Progenitor cell of endocrine pancreas (in vitro differentiated cells): ENCODE data around the gene LDAH. TPM values are rescaled to one million over a fixed set of nuclear protein-coding genes. Genes with fewer than 3 reads are reported as not detected.

Experiments
- DNase-seq: peaks from one replicate; pipeline ENCODE4 v3.0.0; 2021; ENCODE audit warnings: low spot score; ENCODE audit not compliant: unreplicated experiment
- H3K27ac Mint-ChIP-seq: 2 replicates; pipeline ENCODE4 v1.8.0; 2021; ENCODE audit warnings: mild to moderate bottlenecking, moderate library complexity, mixed read lengths
- H3K27me3 Mint-ChIP-seq: 2 replicates; pipeline ENCODE4 v1.8.0; 2021; ENCODE audit warnings: mixed read lengths
- H3K36me3 Mint-ChIP-seq: 2 replicates; pipeline ENCODE4 v1.8.0; 2022; ENCODE audit warnings: mixed read lengths; ENCODE audit not compliant: insufficient read depth
- H3K4me1 Mint-ChIP-seq: 2 replicates; pipeline ENCODE4 v1.8.0; 2021; ENCODE audit warnings: low read depth, mixed read lengths
- H3K4me3 Mint-ChIP-seq: 2 replicates; pipeline ENCODE4 v1.8.0; 2021; ENCODE audit warnings: low read depth, mild to moderate bottlenecking, moderate library complexity, mixed read lengths
- H3K9me3 Mint-ChIP-seq: 2 replicates; pipeline ENCODE4 v1.8.0; 2021; ENCODE audit warnings: low read depth, mixed read lengths
- CTCF ChIP-seq: fragments of 200-600 bp; sonication (generic); IDR thresholded peaks from one replicate; pipeline ENCODE4 v1.5.0; 2021; ENCODE audit warnings: antibody characterized with exemption, mild to moderate bottlenecking; ENCODE audit not compliant: unreplicated experiment
- total RNA-seq: library from RNA; stranded (reverse); gene quantifications from 2 replicates; pipeline ENCODE4 v1.2.1, GENCODE V29; 2021

The LDAH gene
- total RNA-seq, 1 donor from 2014 or later = 25.1 TPM

GRCh38 chr2:20668451-20668850, 154.4 kb downstream of the LDAH start:
- no peak for TF ChIP-seq CTCF

GRCh38 chr2:20667531-20668401, 155.1 kb downstream of the LDAH start:
- Mint-ChIP-seq H3K4me3 (peak overlapping the region; percentile 56), H3K9me3 (no peaks in the 10 kb centered on the region), H3K4me1 (peaks cover 2% of the 10 kb centered on the region), H3K27me3 (peaks cover 83% of the 10 kb centered on the region), H3K36me3 (no peaks in the 10 kb centered on the region), H3K27ac (no peak overlapping the region)
- no peak for DNase-seq
- no peak for TF ChIP-seq CTCF

More at GRCh38 chr2:20668451-20668850, 154.4 kb downstream of the LDAH start:
- no peaks in the 10 kb centered on the region for H3K36me3 Mint-ChIP-seq
- no peaks in the 10 kb centered on the region for H3K9me3 Mint-ChIP-seq
- H3K4me1 Mint-ChIP-seq = peaks cover 2% of the 10 kb centered on the region
- H3K4me3 Mint-ChIP-seq = no peak overlapping the region
- H3K27me3 Mint-ChIP-seq = peaks cover 83% of the 10 kb centered on the region
- H3K27ac Mint-ChIP-seq = no peak overlapping the region
- DNase-seq = no peak

- Mint-ChIP-seq H3K4me1 (peaks cover 2% of the 10 kb centered on the region), H3K4me3 (no peak overlapping the region), H3K27ac (no peak overlapping the region), H3K9me3 (no peaks in the 10 kb centered on the region), H3K36me3 (no peaks in the 10 kb centered on the region), H3K27me3 (peaks cover 83% of the 10 kb centered on the region)
- no peak for DNase-seq
- no peak for TF ChIP-seq CTCF
Observed at GRCh38 chr2:20667151-20667530, 155.8 kb downstream of the LDAH start.

- Mint-ChIP-seq H3K9me3 (no peaks in the 10 kb centered on the region), H3K4me3 (peak within 1 kb of the TSS; percentile 58), H3K4me1 (peaks cover 2% of the 10 kb centered on the region), H3K36me3 (no peaks in the 10 kb centered on the region), H3K27ac (no peak within 1 kb of the TSS), H3K27me3 (peaks cover 82% of the 10 kb centered on the region)
- TF ChIP-seq CTCF = peak; percentile 49
- DNase-seq = no peak
Observed at GRCh38 chr2:20666304-20667150, 156.4 kb downstream of the LDAH start, which contains the start of gene GDF7. Gene GDF7 (plus strand): TSS chr2:20667144. CDS start chr2:20667240, 96 bp downstream.

- H3K27me3 Mint-ChIP-seq = peaks cover 82% of the 10 kb centered on the region
- peaks cover 2% of the 10 kb centered on the region for H3K4me1 Mint-ChIP-seq
- peak overlapping the region; percentile 58 for H3K4me3 Mint-ChIP-seq
- no peaks in the 10 kb centered on the region for H3K9me3 Mint-ChIP-seq
- no peak for TF ChIP-seq CTCF
- H3K36me3 Mint-ChIP-seq = no peaks in the 10 kb centered on the region
- no peak for DNase-seq
- no peak overlapping the region for H3K27ac Mint-ChIP-seq
Observed at GRCh38 chr2:20666005-20666303, 156.9 kb downstream of the LDAH start.
